Measurements from ENCODE around the gene MPRIP. TPM values are rescaled to one million over a fixed set of nuclear protein-coding genes. Genes with fewer than 3 reads are reported as not detected.
A peak's percentile ranks its signal among the peaks of the same experiment; 100 is the strongest.

MPRIP gene
- total and polyA plus RNA-seq, 7 donors: 43.2 to 113 (median 77.4) TPM

GRCh38 chr17:17120294-17120693 is 78.0 kb downstream of the MPRIP start:
- no peak for DNase-seq
- H3K36me3 ChIP-seq: no peaks in the 10 kb centered on the region
- no peaks in the 10 kb centered on the region for H3K9me3 ChIP-seq
- peak overlapping the region; percentile 29 to 66 (median 52) for H3K27ac ChIP-seq
- H3K4me3 ChIP-seq: no peak overlapping the region
- no peaks in the 10 kb centered on the region for H3K27me3 ChIP-seq
- intact Hi-C loops (cut with DNase I): no loop called here
- WGBS, 2 donors: 67 to 73% methylated on average over 4 of the region's 4 CpGs
- H3K4me1 ChIP-seq: peaks cover 0 to 52% (median 43%) of the 10 kb centered on the region in 4 donors
- TF ChIP-seq POLR2A (IDR thresholded peaks at IDR 0.05) (no peak), CTCF (IDR thresholded peaks at IDR 0.05) (no peak), EP300 (IDR thresholded peaks at IDR 0.05) (no peak)

DNA sequence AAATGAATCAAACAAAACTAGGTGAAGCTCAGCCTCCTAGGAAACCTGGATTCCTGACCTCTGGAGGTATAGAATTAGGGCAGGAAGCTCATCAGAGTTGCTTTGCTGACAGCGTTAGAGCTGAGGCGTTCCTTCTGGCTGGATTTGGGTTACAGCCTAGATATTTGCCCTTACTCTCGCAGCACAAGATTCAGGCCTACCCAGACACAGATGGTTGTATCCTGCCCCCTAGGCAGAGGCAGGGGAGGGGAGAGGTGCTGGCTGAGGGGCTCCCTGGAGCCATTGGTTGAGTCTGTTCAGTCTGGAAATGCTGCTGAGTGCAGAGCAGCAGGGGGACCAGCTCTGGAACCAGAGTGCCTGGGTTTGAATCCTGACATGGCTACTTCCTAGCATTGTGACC is 78.4 kb downstream of the MPRIP start:
- Histone ChIP-seq H3K9me3 (no peaks in the 10 kb centered on the region), H3K27me3 (no peaks in the 10 kb centered on the region), H3K4me3 (no peak overlapping the region), H3K27ac (peak overlapping the region; percentile 29 to 66 (median 52)), H3K4me1 (peaks cover 0 to 52% (median 41%) of the 10 kb centered on the region in 4 donors), H3K36me3 (no peaks in the 10 kb centered on the region)
- DNase-seq: no peak
- WGBS, 2 donors: 29 to 56% methylated on average over 3 of the region's 3 CpGs
- intact Hi-C loops (cut with DNase I): no loop called here
- TF ChIP-seq EP300 (IDR thresholded peaks at IDR 0.05): no peak
- TF ChIP-seq CTCF (IDR thresholded peaks at IDR 0.05): no peak
- no peak for TF ChIP-seq POLR2A (IDR thresholded peaks at IDR 0.05)
- TF ChIP-seq POLR2AphosphoS5 (IDR thresholded peaks at IDR 0.05): no peak

DNA sequence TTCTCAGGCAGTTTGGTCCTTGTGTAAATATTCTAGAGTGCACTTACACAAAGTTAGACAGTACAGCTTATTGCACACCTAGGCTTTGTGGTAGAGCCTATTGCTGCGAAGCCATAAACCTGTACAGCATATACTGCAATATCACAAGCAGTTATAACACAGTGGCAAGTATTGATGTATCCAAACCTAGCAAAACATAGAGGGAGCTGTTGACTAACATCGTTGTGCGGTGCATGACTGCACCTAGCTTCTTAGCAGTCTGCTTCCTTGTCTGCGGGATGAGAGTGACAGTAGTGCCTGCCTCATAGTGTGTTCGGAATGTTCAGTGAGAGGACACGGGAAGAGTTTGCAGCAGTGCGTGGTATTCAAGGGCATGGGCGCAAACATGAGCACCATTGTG is 78.9 kb downstream of the MPRIP start:
- intact Hi-C loops (cut with DNase I): no loop called here
- Histone ChIP-seq H3K9me3 (no peaks in the 10 kb centered on the region), H3K4me3 (no peak overlapping the region), H3K27me3 (no peaks in the 10 kb centered on the region), H3K27ac (peak overlapping the region in 3 of 4 donors; percentile 29 to 66 (median 51)), H3K4me1 (peaks cover 0 to 52% (median 41%) of the 10 kb centered on the region in 4 donors), H3K36me3 (no peaks in the 10 kb centered on the region)
- WGBS, 2 donors: 22 to 68% methylated on average over 8 of the region's 8 CpGs
- DNase-seq: no peak
- no peak for TF ChIP-seq POLR2A (IDR thresholded peaks at IDR 0.05)
- TF ChIP-seq POLR2AphosphoS5 (IDR thresholded peaks at IDR 0.05): no peak
- no peak for TF ChIP-seq CTCF (IDR thresholded peaks at IDR 0.05)
- no peak for TF ChIP-seq EP300 (IDR thresholded peaks at IDR 0.05)

- Histone ChIP-seq H3K9me3 (no peaks in the 10 kb centered on the region), H3K4me3 (no peak overlapping the region), H3K27ac (no peak overlapping the region), H3K27me3 (no peaks in the 10 kb centered on the region), H3K36me3 (peaks cover 0 to 15% (median 5%) of the 10 kb centered on the region in 4 donors), H3K4me1 (peaks cover 0 to 51% (median 42%) of the 10 kb centered on the region in 4 donors)
- intact Hi-C loops (cut with DNase I): no loop called here
- TF ChIP-seq CTCF (IDR thresholded peaks at IDR 0.05): no peak
- no peak for TF ChIP-seq EP300 (IDR thresholded peaks at IDR 0.05)
- no peak for TF ChIP-seq POLR2A (IDR thresholded peaks at IDR 0.05)
- TF ChIP-seq POLR2AphosphoS5 (IDR thresholded peaks at IDR 0.05): no peak
- 88 to 93% methylated on average over 10 of the region's 10 CpGs for WGBS, 2 donors
- DNase-seq: no peak
Measured at GRCh38 chr17:17122781-17123483, 80.7 kb downstream of the MPRIP start.

Measured in sigmoid colon (tissue), 7 donors.